ENCODE data around the gene IFNA21. TPM values are rescaled to one million over a fixed set of nuclear protein-coding genes. Genes with fewer than 3 reads are reported as not detected.
A peak's percentile ranks its signal among the peaks of the same experiment; 100 is the strongest.

IFNA21 gene
- total and polyA plus RNA-seq, 2 donors (not counting 3 experiments of a cell fraction or from before 2014, with no cell fraction given): not detected

DNA sequence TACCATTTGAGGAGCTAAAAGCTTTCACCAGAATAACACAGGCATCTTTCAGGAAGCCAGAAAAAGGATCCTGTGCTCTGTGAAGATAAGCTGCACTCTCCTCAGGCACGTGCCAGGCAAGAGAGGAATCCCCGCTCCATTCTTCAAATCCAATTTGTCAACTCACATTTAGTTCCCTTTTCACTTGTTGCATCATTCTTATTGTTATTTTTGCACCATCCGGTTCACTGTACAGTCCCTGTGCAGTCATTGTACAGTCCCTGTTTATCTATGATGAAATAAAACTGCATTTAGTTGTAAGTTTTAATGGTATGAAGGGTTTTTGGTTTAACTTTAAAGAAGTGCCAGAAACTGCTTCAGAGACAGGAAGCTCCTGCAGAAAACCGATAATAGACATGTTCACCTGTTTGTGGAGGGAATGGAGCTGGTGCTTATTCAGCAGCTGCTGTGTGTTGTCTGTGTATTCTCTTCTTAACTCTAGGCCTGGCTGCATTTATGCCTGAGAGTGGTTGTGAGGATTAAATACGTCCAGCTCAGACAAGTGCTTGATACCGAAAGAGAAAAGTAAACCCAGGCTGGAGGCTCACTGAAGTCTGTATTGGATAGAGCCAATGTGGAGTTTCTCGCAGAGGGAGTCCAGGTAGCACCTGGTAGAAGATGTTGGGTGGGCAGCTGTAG is 47.2 kb downstream of the IFNA21 start:
- intact Hi-C loops (cut with micrococcal nuclease): no loop called here
- Histone ChIP-seq H3K9me3 (replicated peaks; ENCODE audit: control insufficient read depth, insufficient read depth, low read length) (no peaks in the 10 kb centered on the region), H3K79me2 (ENCODE audit: control insufficient read depth, insufficient read depth, low read length) (no peaks in the 10 kb centered on the region), H2AFZ (ENCODE audit: low read depth, low read length) (no peak overlapping the region), H3K27me3 (ENCODE audit: control insufficient read depth in 2 of 2, insufficient read depth in 2 of 2, low read length in 2 of 2) (peaks cover 4 to 5% of the 10 kb centered on the region in 2 experiments), H3K27ac (ENCODE audit: insufficient read depth, low read depth, low read length) (no peak overlapping the region), H3K4me2 (ENCODE audit: insufficient read depth, low read length) (no peak overlapping the region), H3K4me3 (replicated peaks in 1 of 3; ENCODE audit: insufficient read depth in 1 of 3, low read depth in 1 of 3, low read length in 3 of 3) (no peak overlapping the region), H3K4me1 (ENCODE audit: control insufficient read depth, extremely low read depth, insufficient read depth, low read length) (no peaks in the 10 kb centered on the region), H3K9ac (replicated peaks; ENCODE audit: extremely low read depth, insufficient read depth, low read length) (no peak overlapping the region), H3K36me3 (ENCODE audit: control insufficient read depth in 2 of 2, extremely low read depth in 1 of 2, insufficient read depth in 2 of 2, low read length in 2 of 2) (no peaks in the 10 kb centered on the region), H3K9me1 (replicated peaks; ENCODE audit: control insufficient read depth, extremely low read depth, insufficient read depth, low read length) (no peaks in the 10 kb centered on the region), H4K20me1 (replicated peaks; ENCODE audit: control insufficient read depth, extremely low read depth, insufficient read depth, low read length) (no peaks in the 10 kb centered on the region)
- DNase-seq (ENCODE audit: low read depth, low spot score) (peak; percentile 11), FAIRE-seq (no peak)
- TF ChIP-seq EZH2 (IDR thresholded peaks at IDR 0.05; ENCODE audit: borderline replicate concordance, low read depth, low read length, severe bottlenecking) (no peak), GATA2 (IDR thresholded peaks at IDR 0.05; ENCODE audit: insufficient read depth, insufficient read length, low read depth, low read length) (no peak), FOS (IDR thresholded peaks at IDR 0.05; ENCODE audit: borderline replicate concordance, insufficient read depth, low read length) (no peak), POLR2A (IDR thresholded peaks at IDR 0.05; ENCODE audit: low read depth, low read length) (no peak), POLR2AphosphoS5 (IDR thresholded peaks at IDR 0.05; ENCODE audit: insufficient read depth, low read depth, low read length) (no peak), JUN (IDR thresholded peaks at IDR 0.05; ENCODE audit: borderline replicate concordance, insufficient read depth, insufficient read length, low read depth) (no peak), MYC (IDR thresholded peaks at IDR 0.05; ENCODE audit: low read depth, low read length) (no peak)
- TF ChIP-seq, protein P1, sequence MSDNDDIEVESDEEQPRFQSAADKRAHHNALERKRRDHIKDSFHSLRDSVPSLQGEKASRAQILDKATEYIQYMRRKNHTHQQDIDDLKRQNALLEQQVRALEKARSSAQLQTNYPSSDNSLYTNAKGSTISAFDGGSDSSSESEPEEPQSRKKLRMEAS (IDR thresholded peaks at IDR 0.05; ENCODE audit: insufficient read depth, insufficient read length): no peak
- TF ChIP-seq, protein P2, sequence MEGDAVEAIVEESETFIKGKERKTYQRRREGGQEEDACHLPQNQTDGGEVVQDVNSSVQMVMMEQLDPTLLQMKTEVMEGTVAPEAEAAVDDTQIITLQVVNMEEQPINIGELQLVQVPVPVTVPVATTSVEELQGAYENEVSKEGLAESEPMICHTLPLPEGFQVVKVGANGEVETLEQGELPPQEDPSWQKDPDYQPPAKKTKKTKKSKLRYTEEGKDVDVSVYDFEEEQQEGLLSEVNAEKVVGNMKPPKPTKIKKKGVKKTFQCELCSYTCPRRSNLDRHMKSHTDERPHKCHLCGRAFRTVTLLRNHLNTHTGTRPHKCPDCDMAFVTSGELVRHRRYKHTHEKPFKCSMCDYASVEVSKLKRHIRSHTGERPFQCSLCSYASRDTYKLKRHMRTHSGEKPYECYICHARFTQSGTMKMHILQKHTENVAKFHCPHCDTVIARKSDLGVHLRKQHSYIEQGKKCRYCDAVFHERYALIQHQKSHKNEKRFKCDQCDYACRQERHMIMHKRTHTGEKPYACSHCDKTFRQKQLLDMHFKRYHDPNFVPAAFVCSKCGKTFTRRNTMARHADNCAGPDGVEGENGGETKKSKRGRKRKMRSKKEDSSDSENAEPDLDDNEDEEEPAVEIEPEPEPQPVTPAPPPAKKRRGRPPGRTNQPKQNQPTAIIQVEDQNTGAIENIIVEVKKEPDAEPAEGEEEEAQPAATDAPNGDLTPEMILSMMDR (IDR thresholded peaks at IDR 0.05; ENCODE audit: extremely low read depth in 1 of 2, insufficient read depth in 1 of 2, low read depth in 1 of 2, low read length in 2 of 2): no peak
- dilution Hi-C loops (cut with MboI; ENCODE audit: extremely low pct_ligation_motif_present, low sequenced_read_pairs): no loop called here
- POLR2A ChIA-PET: no interaction called here
- CTCF ChIA-PET: interaction anchor here (1.3 to 1.5 kb wide), 2 partner anchors 8 to 762 kb away, joined by 3 to 6 read pairs; no protein-coding TSS in a partner anchor
- BruUV-seq (replicated peaks): no TSS peak

Small RNA genes within 50 kb of the gene (small RNA-seq; reads per million reads assigned to genes)
- gene RF00019 (ENCODE audit: insufficient read depth, insufficient read length, low read depth, low replicate concordance): not detected

Other genes with a start within 250 kb of the IFNA21 start
- 1.2 and 1.4 TPM in 2 replicates for gene HACD4, start 135.0 kb downstream of the IFNA21 start, total RNA-seq
- 1.2 and 1.3 TPM in 2 replicates for gene HACD4, start 135.0 kb downstream of the IFNA21 start, polyA plus RNA-seq
- gene IFNB1, start 88.7 kb downstream of the IFNA21 start, total RNA-seq: not detected in 2 replicates
- not detected in 2 replicates for gene IFNB1, start 88.7 kb downstream of the IFNA21 start, polyA plus RNA-seq
- not detected in 2 replicates for gene IFNW1, start 24.8 kb downstream of the IFNA21 start, total RNA-seq
- not detected in 2 replicates for gene IFNW1, start 24.8 kb downstream of the IFNA21 start, polyA plus RNA-seq
- gene IFNA4, start 20.9 kb upstream of the IFNA21 start, total RNA-seq: not detected in 2 replicates
- not detected in 2 replicates for gene IFNA4, start 20.9 kb upstream of the IFNA21 start, polyA plus RNA-seq
- gene IFNA7, start 35.5 kb upstream of the IFNA21 start, total RNA-seq: not detected in 2 replicates
- not detected in 2 replicates for gene IFNA7, start 35.5 kb upstream of the IFNA21 start, polyA plus RNA-seq
- gene IFNA10, start 40.5 kb upstream of the IFNA21 start, total RNA-seq: not detected in 2 replicates
- gene IFNA10, start 40.5 kb upstream of the IFNA21 start, polyA plus RNA-seq: not detected in 2 replicates
- gene IFNA16, start 50.7 kb upstream of the IFNA21 start, total RNA-seq: not detected in 2 replicates
- gene IFNA16, start 50.7 kb upstream of the IFNA21 start, polyA plus RNA-seq: not detected in 2 replicates
- not detected in 2 replicates for gene IFNA17, start 61.6 kb upstream of the IFNA21 start, total RNA-seq
- not detected in 2 replicates for gene IFNA17, start 61.6 kb upstream of the IFNA21 start, polyA plus RNA-seq
- gene IFNA14, start 73.3 kb upstream of the IFNA21 start, total RNA-seq: not detected in 2 replicates
- gene IFNA14, start 73.3 kb upstream of the IFNA21 start, polyA plus RNA-seq: not detected in 2 replicates
- gene IFNA5, start 138.7 kb upstream of the IFNA21 start, total RNA-seq: not detected in 2 replicates
- not detected in 2 replicates for gene IFNA5, start 138.7 kb upstream of the IFNA21 start, polyA plus RNA-seq
- 23.5 and 23.6 TPM in 2 replicates for gene KLHL9, start 168.7 kb upstream of the IFNA21 start, total RNA-seq
- gene KLHL9, start 168.7 kb upstream of the IFNA21 start, polyA plus RNA-seq: 7.4 and 8.0 TPM in 2 replicates
- gene IFNA6, start 184.2 kb upstream of the IFNA21 start, total RNA-seq: not detected in 2 replicates
- gene IFNA6, start 184.2 kb upstream of the IFNA21 start, polyA plus RNA-seq: not detected in 2 replicates
- not detected in 2 replicates for gene IFNA13, start 201.4 kb upstream of the IFNA21 start, total RNA-seq
- not detected in 2 replicates for gene IFNA13, start 201.4 kb upstream of the IFNA21 start, polyA plus RNA-seq
- not detected in 2 replicates for gene IFNA2, start 218.7 kb upstream of the IFNA21 start, total RNA-seq
- gene IFNA2, start 218.7 kb upstream of the IFNA21 start, polyA plus RNA-seq: not detected in 2 replicates
- gene IFNA8, start 242.5 kb upstream of the IFNA21 start, total RNA-seq: not detected in 2 replicates
- not detected in 2 replicates for gene IFNA8, start 242.5 kb upstream of the IFNA21 start, polyA plus RNA-seq

All from endothelial cell of umbilical vein (primary cell).